Lower lobe of right lung (tissue), 2 donors: ENCODE data around the gene ALPI. TPM values are rescaled to one million over a fixed set of nuclear protein-coding genes. Genes with fewer than 3 reads are reported as not detected.
A peak's percentile ranks its signal among the peaks of the same experiment; 100 is the strongest.

Experiments used
- ATAC-seq, 2 donors: fragments of 200-7000 bp; cut with Tn5 transposase; one replicate each; pipeline ENCODE4 v1.9.1; 2020 to 2022; ENCODE audit warnings: mild to moderate bottlenecking in 2 of 2, moderate library complexity in 2 of 2
- DNase-seq: peaks from one replicate; pipeline ENCODE4 v3.0.0-alpha.2; 2020
- H3K27ac ChIP-seq: fragments of 200-600 bp; one replicate; pipeline ENCODE4 v1.8.0; 2022
- H3K27me3 ChIP-seq: fragments of 200-600 bp; one replicate; pipeline ENCODE4 v1.8.0; 2022; ENCODE audit warnings: low read depth
- H3K36me3 ChIP-seq: fragments of 200-600 bp; one replicate; pipeline ENCODE4 v1.8.0; 2022; ENCODE audit warnings: mild to moderate bottlenecking
- H3K4me1 ChIP-seq: fragments of 200-600 bp; one replicate; pipeline ENCODE4 v1.8.0; 2022
- H3K4me3 ChIP-seq: fragments of 200-600 bp; one replicate; pipeline ENCODE4 v1.8.0; 2022; ENCODE audit warnings: mild to moderate bottlenecking
- H3K9me3 ChIP-seq: fragments of 200-600 bp; one replicate; pipeline ENCODE4 v1.8.0; 2022
- intact Hi-C: fragments of 100-400 bp; cut with DNase I; formaldehyde crosslinking; loops from one replicate; pipeline ENCODE4 v1.11.0; 2022
- total RNA-seq: library from RNA; stranded (reverse); fragmentation: NEBNext Ultra II Directional; extraction: Animal tissue kit (Norgen Biotek cat#: 25700); gene quantifications from one replicate; pipeline ENCODE4 v1.2.1, GENCODE V29; 2021
- TF ChIP-seq, protein P1 (sequence below): fragments of 200-600 bp; IDR thresholded peaks from one replicate; pipeline ENCODE4 v1.8.0; 2022; ENCODE audit warnings: antibody characterized with exemption, mild to moderate bottlenecking
- donor health status: DM: no; HTN: yes; CAD: no; lungs with severe emphysema.

ALPI gene
- total RNA-seq, 1 donor from 2014 or later: not detected

- Histone ChIP-seq H3K27ac (no peak overlapping the region), H3K4me3 (no peak overlapping the region), H3K4me1 (peaks cover 8% of the 10 kb centered on the region), H3K9me3 (no peaks in the 10 kb centered on the region), H3K36me3 (no peaks in the 10 kb centered on the region), H3K27me3 (peaks cover 63% of the 10 kb centered on the region)
- intact Hi-C loops: no loop called here
- no peak for ATAC-seq
- TF ChIP-seq, protein P1, sequence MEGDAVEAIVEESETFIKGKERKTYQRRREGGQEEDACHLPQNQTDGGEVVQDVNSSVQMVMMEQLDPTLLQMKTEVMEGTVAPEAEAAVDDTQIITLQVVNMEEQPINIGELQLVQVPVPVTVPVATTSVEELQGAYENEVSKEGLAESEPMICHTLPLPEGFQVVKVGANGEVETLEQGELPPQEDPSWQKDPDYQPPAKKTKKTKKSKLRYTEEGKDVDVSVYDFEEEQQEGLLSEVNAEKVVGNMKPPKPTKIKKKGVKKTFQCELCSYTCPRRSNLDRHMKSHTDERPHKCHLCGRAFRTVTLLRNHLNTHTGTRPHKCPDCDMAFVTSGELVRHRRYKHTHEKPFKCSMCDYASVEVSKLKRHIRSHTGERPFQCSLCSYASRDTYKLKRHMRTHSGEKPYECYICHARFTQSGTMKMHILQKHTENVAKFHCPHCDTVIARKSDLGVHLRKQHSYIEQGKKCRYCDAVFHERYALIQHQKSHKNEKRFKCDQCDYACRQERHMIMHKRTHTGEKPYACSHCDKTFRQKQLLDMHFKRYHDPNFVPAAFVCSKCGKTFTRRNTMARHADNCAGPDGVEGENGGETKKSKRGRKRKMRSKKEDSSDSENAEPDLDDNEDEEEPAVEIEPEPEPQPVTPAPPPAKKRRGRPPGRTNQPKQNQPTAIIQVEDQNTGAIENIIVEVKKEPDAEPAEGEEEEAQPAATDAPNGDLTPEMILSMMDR: no peak
- peak; percentile 7 for DNase-seq
These were observed 32.9 kb downstream of the ALPI start for GRCh38 chr2:232488721-232489300.

- no peak overlapping the region for H3K4me3 ChIP-seq
- no peaks in the 10 kb centered on the region for H3K36me3 ChIP-seq
- DNase-seq: peak; percentile 22
- H3K27ac ChIP-seq: no peak overlapping the region
- peaks cover 54% of the 10 kb centered on the region for H3K27me3 ChIP-seq
- H3K4me1 ChIP-seq: peaks cover 8% of the 10 kb centered on the region
- intact Hi-C loops: no loop called here
- no peak for ATAC-seq
- TF ChIP-seq, protein P1: no peak
- H3K9me3 ChIP-seq: no peaks in the 10 kb centered on the region
These were observed 33.7 kb downstream of the ALPI start for GRCh38 chr2:232489516-232490220.

- intact Hi-C loops: no loop called here
- DNase-seq: peak; percentile 33
- H3K27me3 ChIP-seq: peaks cover 46% of the 10 kb centered on the region
These were observed 34.5 kb downstream of the ALPI start for GRCh38 chr2:232490221-232491138.

DNA sequence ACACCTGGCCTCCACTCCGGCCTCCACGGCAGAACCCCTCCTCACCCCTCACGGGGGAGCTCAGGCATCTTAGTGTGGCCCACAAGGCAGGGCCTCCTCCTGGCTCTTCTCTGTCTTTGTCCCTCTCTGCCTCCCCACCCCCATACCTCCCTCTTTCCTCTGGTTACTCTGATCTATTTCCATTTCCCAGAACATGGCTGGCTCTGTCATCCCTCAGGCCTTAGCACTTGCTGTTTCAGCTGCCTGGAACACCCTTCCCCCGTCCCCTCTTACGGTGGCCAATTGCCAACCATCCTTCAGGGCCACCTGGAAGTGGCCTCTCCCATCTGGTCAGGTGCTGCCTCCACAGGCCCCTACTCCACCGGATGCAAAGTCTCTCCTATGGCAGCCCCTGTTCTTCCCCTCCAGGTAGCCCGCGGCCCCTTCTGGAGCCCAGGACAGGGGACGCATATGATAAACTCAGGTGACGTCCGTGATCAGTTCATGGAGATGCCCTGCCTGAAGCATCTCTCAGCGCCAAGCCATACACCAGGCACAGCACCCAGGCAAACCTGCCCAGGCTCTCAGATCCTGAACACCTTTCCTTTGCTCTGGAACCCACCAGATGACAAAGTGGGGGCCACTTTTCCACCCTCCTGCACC is 35.3 kb downstream of the ALPI start:
- DNase-seq (peak; percentile 14), ATAC-seq (no peak)
- H3K36me3 ChIP-seq: no peaks in the 10 kb centered on the region
- no peak overlapping the region for H3K27ac ChIP-seq
- H3K4me1 ChIP-seq: peaks cover 8% of the 10 kb centered on the region
- peaks cover 38% of the 10 kb centered on the region for H3K27me3 ChIP-seq
- TF ChIP-seq, protein P1: no peak
- intact Hi-C loops: no loop called here
- no peaks in the 10 kb centered on the region for H3K9me3 ChIP-seq
- no peak overlapping the region for H3K4me3 ChIP-seq

More at GRCh38 chr2:232490221-232491138, 34.5 kb downstream of the ALPI start:
- no peak for ATAC-seq
- Histone ChIP-seq H3K36me3 (no peaks in the 10 kb centered on the region), H3K27ac (no peak overlapping the region), H3K9me3 (no peaks in the 10 kb centered on the region), H3K4me3 (no peak overlapping the region), H3K4me1 (peaks cover 8% of the 10 kb centered on the region)
- TF ChIP-seq, protein P1: no peak

GRCh38 chr2:232492236-232492848 is 36.4 kb downstream of the ALPI start:
- Histone ChIP-seq H3K9me3 (no peaks in the 10 kb centered on the region), H3K4me3 (no peak overlapping the region), H3K36me3 (no peaks in the 10 kb centered on the region), H3K27me3 (peaks cover 27% of the 10 kb centered on the region), H3K4me1 (no peaks in the 10 kb centered on the region), H3K27ac (no peak overlapping the region)
- no peak for ATAC-seq
- peak; percentile 16 for DNase-seq
- intact Hi-C loops: no loop called here
- TF ChIP-seq, protein P1: no peak
